Stimulated activated CD8-positive, alpha-beta memory T cell treated with anti-CD3 and anti-CD28 coated beads, Interleukin-7, amount 100 ng/mL, for 1 hour (primary cell): ENCODE results near the gene CAV3.
"Not testable (repeated sequence)": the region's sequence is repeated elsewhere in the genome, so short reads cannot be mapped to it uniquely, and the experiment has no call there.

Experiments used
- DNase-seq, 2 donors: peaks; one replicate each; pipeline ENCODE4 v3.0.0-alpha.2; 2020; ENCODE audit warnings: low read depth in 2 of 2

The CAV3 gene

GRCh38 chr3:8733332-8734094 is at the start of gene CAV3:
TSS of gene CAV3 (plus strand) at chr3:8733802. CDS start at chr3:8733877, 75 bp downstream.
- no peak for DNase-seq

- not testable (repeated sequence) for DNase-seq
These were observed 48.6 kb upstream of the CAV3 start for GRCh38 chr3:8684992-8685391.

- not testable (repeated sequence) for DNase-seq
These were observed 42.3 kb upstream of the CAV3 start for GRCh38 chr3:8691295-8691694.

GRCh38 chr3:8702560-8702959 is 31.0 kb upstream of the CAV3 start:
- no peak for DNase-seq

- no peak for DNase-seq
These were observed 28.0 kb upstream of the CAV3 start for GRCh38 chr3:8705575-8705974.

- DNase-seq: no peak
These were observed 24.3 kb upstream of the CAV3 start for GRCh38 chr3:8709287-8709686.

- DNase-seq: no peak
These were observed 23.6 kb upstream of the CAV3 start for GRCh38 chr3:8709801-8710507.

GRCh38 chr3:8712045-8712907 is 21.3 kb upstream of the CAV3 start:
- DNase-seq: no peak

GRCh38 chr3:8712908-8713255 is 20.7 kb upstream of the CAV3 start:
- DNase-seq: no peak

- no peak for DNase-seq
These were observed 19.5 kb upstream of the CAV3 start for GRCh38 chr3:8713901-8714759.

- DNase-seq: not testable (repeated sequence)
These were observed 17.8 kb upstream of the CAV3 start for GRCh38 chr3:8715757-8716156.

- DNase-seq: no peak
These were observed 10.8 kb upstream of the CAV3 start for GRCh38 chr3:8722808-8723207.

- no peak for DNase-seq
These were observed 10.0 kb upstream of the CAV3 start for GRCh38 chr3:8723612-8724011.

GRCh38 chr3:8724108-8724752 is 9.4 kb upstream of the CAV3 start:
- no peak for DNase-seq

- no peak for DNase-seq
These were observed 5.7 kb upstream of the CAV3 start for GRCh38 chr3:8727605-8728512.

GRCh38 chr3:8729479-8729878 is 4.1 kb upstream of the CAV3 start:
- DNase-seq: no peak

- DNase-seq: no peak
These were observed 2.9 kb upstream of the CAV3 start for GRCh38 chr3:8730656-8731055.

GRCh38 chr3:8732413-8732812 is 1.2 kb upstream of the CAV3 start:
- no peak for DNase-seq

GRCh38 chr3:8734137-8734878 is 706 bp downstream of the CAV3 start:
- DNase-seq: no peak
